Neural crest cell (in vitro differentiated cells): ENCODE measurements around the gene CBLL1. TPM values are rescaled to one million over a fixed set of nuclear protein-coding genes. Genes with fewer than 3 reads are reported as not detected.

Experiments used
- DNase-seq: peaks from one replicate; pipeline ENCODE4 v3.0.0; 2021; ENCODE audit warnings: low read depth, mixed read lengths, low spot score
- H3K27ac Mint-ChIP-seq: one replicate; pipeline ENCODE4 v1.8.0; 2021; ENCODE audit warnings: mild to moderate bottlenecking, mixed read lengths; ENCODE audit not compliant: unreplicated experiment
- H3K27me3 Mint-ChIP-seq: 2 replicates; pipeline ENCODE4 v1.8.0; 2021; ENCODE audit warnings: low read depth, mild to moderate bottlenecking, mixed read lengths
- H3K36me3 Mint-ChIP-seq: 2 replicates; pipeline ENCODE4 v1.8.0; 2021; ENCODE audit warnings: low read depth, mild to moderate bottlenecking, mixed read lengths
- H3K4me1 Mint-ChIP-seq: 2 replicates; pipeline ENCODE4 v1.8.0; 2021; ENCODE audit warnings: mixed read lengths
- H3K4me3 Mint-ChIP-seq: one replicate; pipeline ENCODE4 v1.8.0; 2021; ENCODE audit warnings: mild to moderate bottlenecking, mixed read lengths
- H3K9me3 Mint-ChIP-seq: 2 replicates; pipeline ENCODE4 v1.8.0; 2021; ENCODE audit warnings: mixed read lengths
- CTCF ChIP-seq: fragments of 200-600 bp; sonication (generic); conservative IDR thresholded peaks from 2 replicates; pipeline ENCODE4 v1.5.0; 2021; ENCODE audit warnings: antibody characterized with exemption, mild to moderate bottlenecking
- total RNA-seq: library from RNA; stranded (reverse); gene quantifications from 2 replicates; pipeline ENCODE4 v1.2.1, GENCODE V29; 2021

The CBLL1 gene
- total RNA-seq, 1 donor from 2014 or later = 30.8 TPM

GRCh38 chr7:107799647-107800264, 55.8 kb downstream of the CBLL1 start:
- Mint-ChIP-seq H3K9me3 (no peaks in the 10 kb centered on the region), H3K4me3 (no peak overlapping the region), H3K36me3 (no peaks in the 10 kb centered on the region), H3K27ac (no peak overlapping the region), H3K27me3 (peaks cover 10% of the 10 kb centered on the region), H3K4me1 (no peaks in the 10 kb centered on the region)
- TF ChIP-seq CTCF = no peak
- DNase-seq = no peak

- no peak for TF ChIP-seq CTCF
- H3K27me3 Mint-ChIP-seq = peaks cover 10% of the 10 kb centered on the region
- no peak for DNase-seq
- H3K36me3 Mint-ChIP-seq = no peaks in the 10 kb centered on the region
- H3K4me3 Mint-ChIP-seq = no peak within 1 kb of the TSS
- H3K27ac Mint-ChIP-seq = no peak within 1 kb of the TSS
- no peaks in the 10 kb centered on the region for H3K9me3 Mint-ChIP-seq
- H3K4me1 Mint-ChIP-seq = no peaks in the 10 kb centered on the region
Observed at GRCh38 chr7:107803009-107803610, 59.2 kb downstream of the CBLL1 start, which contains the start of gene SLC26A3. Gene SLC26A3 (minus strand): TSS chr7:107803223. CDS start chr7:107794509, 8,714 bp downstream.

GRCh38 chr7:107809179-107809578, 65.2 kb downstream of the CBLL1 start:
- no peak overlapping the region for H3K4me3 Mint-ChIP-seq
- H3K4me1 Mint-ChIP-seq = no peaks in the 10 kb centered on the region
- H3K9me3 Mint-ChIP-seq = no peaks in the 10 kb centered on the region
- no peak for DNase-seq
- no peak overlapping the region for H3K27ac Mint-ChIP-seq
- H3K36me3 Mint-ChIP-seq = no peaks in the 10 kb centered on the region
- no peak for TF ChIP-seq CTCF
- H3K27me3 Mint-ChIP-seq = peaks cover 5% of the 10 kb centered on the region

- no peaks in the 10 kb centered on the region for H3K36me3 Mint-ChIP-seq
- no peak for DNase-seq
- no peak overlapping the region for H3K4me3 Mint-ChIP-seq
- H3K9me3 Mint-ChIP-seq = no peaks in the 10 kb centered on the region
- no peak for TF ChIP-seq CTCF
- H3K4me1 Mint-ChIP-seq = no peaks in the 10 kb centered on the region
- H3K27ac Mint-ChIP-seq = no peak overlapping the region
- no peaks in the 10 kb centered on the region for H3K27me3 Mint-ChIP-seq
Observed at GRCh38 chr7:107810626-107811025, 66.7 kb downstream of the CBLL1 start.

Other genes with a start within 250 kb of the CBLL1 start
- gene COG5, start 180.2 kb upstream of the CBLL1 start, total RNA-seq = 26.8 and 35.1 TPM in 2 replicates
- 12.7 and 13.2 TPM in 2 replicates for gene DUS4L, start 180.2 kb upstream of the CBLL1 start, total RNA-seq
- 32.5 and 34.2 TPM in 2 replicates for gene BCAP29, start 163.9 kb upstream of the CBLL1 start, total RNA-seq
- gene SLC26A4, start 83.3 kb upstream of the CBLL1 start, total RNA-seq = 0.12 and 0.52 TPM in 2 replicates
- gene SLC26A3, start 59.1 kb downstream of the CBLL1 start, total RNA-seq = not detected in 2 replicates
- gene DLD, start 147.0 kb downstream of the CBLL1 start, total RNA-seq = 77.6 and 82.1 TPM in 2 replicates